Amniotic epithelial cell (primary cell): ENCODE measurements around the gene ASIC4.

ENCODE experiments used
- DNase-seq: peaks from one replicate; pipeline ENCODE4 v3.0.0-alpha.2; 2010; ENCODE audit warnings: low read depth

ASIC4 gene

DNA sequence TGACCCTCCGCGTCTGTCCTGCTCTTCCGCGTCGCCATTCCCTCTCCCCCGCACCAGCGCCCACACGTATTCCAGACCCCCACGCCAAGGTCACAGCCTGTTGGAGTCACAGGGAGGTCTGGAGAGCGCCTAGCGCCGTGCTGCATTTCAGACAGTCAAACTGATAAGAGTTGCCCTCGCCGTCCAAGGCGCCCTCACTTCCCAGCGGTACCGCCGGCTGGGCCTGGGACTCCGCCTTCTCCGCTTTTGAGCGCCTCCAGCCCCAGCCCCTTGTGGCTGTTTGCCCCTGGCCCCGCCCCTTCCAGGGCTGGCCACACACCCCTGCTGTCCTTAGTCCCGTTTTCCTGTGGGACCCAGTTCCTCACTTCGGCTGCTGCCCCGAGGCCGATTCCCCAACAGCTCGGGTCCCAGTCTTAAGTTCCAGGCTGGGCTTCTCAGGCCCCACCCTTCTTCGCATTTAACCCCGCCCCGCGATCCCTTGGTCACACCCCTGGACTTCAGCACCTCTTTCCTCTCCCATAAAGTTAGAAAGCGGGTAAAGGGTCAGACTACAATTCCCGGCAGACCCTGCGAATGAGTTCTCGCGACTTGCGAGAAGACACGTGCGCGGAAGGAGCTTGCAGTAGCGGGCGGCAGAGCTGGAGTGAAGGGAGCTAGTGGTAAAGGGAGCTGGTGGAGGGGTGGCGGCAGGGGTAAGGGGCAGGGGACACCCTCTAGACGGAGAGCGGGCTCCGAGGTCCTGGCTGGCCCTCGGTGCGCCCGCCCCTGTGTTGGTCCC is 15.8 kb upstream of the ASIC4 start, which contains the start of gene GMPPA:
Gene GMPPA (plus strand): TSS at position 612 of the 778 bp plus-strand sequence. CDS start 1,085 bp downstream, outside the sequence.
- DNase-seq = peak; percentile 99

DNA sequence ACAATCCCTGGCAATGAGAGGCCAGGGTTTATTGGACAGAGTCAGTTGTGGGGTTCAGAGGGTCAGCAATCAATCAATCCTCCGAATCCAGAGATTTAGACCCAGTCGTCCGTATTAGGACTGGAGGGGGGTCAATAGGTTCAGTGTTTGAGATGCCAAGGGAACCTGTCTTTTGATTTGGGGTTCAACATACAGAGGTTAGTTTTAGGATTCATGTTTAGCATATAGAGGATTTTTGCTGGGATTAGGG is 15.3 kb upstream of the ASIC4 start:
- no peak for DNase-seq

DNA sequence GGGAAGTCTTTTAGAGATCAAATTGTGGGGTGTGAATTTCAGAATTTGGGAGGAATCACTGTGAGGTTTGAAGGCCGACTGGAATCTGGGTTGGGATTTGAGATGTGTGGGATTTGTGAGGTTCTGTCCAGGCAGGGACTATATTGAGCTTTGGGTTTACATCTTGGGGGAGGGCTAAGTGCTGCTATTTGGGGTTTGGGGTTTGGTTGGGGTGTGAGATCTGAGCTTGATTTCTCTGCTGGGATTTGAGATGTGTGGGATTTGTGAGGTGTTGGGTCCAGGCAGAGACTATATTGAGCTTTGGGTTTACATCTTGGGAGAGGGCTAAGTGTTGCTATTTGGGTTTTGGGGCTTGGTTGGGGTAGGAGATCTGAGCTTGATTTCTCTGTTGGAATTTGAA is 14.7 kb upstream of the ASIC4 start:
- no peak for DNase-seq

DNA sequence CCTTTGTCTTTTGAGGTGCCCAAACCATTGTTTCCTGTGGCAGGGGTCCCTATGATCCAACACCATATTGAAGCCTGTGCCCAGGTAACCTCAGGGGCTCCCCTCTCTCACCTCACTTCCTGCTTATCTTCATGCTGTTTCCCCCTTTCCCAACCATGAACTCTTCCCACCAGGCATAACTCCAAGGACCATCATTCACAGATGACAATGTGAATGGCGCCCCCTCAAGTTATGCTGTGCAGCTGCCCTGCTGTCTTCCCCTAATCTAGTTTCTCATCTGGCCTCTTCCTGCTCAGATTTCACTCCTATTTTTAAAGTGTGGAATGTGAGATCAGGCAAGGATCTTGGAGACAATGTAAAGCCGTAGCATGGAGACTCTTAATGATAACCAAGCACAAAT is 14.1 kb upstream of the ASIC4 start:
- peak; percentile 57 for DNase-seq

DNA sequence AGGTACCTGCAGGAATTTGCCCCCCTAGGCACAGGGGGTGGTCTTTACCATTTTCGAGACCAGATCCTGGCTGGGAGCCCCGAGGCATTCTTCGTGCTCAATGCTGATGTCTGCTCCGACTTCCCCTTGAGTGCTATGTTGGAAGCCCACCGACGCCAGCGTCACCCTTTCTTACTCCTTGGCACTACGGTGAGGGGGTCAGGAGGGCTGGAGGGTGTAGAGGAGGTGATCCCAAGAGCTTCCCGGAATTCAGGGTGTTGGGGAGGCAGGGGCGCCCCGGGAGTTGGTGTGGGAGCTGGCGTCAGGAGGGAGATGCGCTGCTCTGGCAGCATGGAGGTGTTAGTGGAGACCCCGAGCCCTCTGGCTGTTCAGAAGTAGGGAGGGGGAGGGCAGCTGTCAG is 12.4 kb upstream of the ASIC4 start:
- DNase-seq = no peak

DNA sequence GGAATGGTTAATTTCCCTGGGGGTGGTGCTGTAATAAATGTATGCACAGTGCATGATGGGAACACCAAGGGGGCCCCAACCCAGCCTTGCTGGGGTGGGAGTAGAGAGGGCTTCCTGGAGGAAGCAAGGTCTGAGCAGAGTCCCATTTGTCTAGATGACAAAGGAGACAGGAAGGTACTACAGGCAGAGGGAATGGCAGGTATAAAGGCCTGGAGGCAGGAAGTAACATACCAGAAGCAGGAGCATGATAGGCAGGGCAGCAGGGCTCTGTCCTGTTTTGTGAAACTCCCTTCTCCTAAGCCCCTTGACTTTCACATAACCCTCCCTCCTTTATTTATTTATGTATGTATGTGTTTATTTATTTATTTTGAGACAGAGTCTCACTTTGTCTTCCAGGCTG is 11.7 kb upstream of the ASIC4 start:
- no peak for DNase-seq

DNA sequence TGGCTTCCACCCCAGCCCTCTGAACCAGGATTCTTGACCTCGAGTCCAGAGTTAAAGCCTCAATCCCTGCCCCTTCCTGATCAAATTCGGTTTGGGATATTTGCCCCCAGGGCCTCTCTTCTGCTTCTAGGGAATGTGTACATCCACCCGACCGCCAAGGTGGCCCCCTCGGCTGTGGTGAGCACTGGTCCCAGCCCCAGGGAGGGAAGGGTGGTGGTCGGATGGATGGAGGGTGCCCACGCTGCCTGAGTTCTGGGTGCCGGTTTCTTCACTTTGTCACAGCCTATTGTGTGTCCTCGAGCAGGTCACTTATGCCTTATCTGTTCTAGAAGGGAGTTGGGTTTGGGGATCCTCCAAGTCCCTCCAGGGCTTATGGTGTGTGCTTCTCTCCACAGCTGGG is 8.7 kb upstream of the ASIC4 start:
- no peak for DNase-seq

DNA sequence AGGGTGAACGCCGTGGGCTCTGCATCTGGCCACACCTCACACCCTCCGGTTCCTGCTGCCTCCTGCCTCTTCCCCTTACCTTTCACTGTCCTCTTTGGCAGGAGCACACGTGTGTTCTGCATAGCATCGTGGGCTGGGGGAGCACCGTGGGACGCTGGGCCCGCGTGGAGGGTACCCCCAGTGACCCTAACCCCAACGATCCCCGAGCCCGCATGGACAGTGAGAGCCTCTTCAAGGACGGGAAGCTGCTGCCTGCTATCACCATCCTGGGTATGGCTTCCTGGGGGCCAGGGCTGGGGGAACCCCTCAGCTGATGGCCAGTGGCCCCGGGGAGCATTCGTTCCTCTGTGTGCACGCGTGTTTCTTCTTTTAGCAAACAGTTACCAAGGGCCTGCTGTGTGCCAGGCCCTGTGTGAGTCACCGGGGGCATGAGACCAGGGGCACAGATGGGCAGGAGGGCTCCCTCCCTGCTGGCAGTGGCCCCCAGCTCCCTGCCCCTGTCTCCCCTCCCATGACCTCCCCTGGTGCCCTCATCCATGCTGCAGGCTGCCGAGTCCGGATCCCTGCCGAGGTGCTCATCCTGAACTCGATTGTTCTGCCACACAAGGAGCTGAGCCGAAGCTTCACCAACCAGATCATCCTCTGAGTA is 8.0 kb upstream of the ASIC4 start:
- DNase-seq = no peak

DNA sequence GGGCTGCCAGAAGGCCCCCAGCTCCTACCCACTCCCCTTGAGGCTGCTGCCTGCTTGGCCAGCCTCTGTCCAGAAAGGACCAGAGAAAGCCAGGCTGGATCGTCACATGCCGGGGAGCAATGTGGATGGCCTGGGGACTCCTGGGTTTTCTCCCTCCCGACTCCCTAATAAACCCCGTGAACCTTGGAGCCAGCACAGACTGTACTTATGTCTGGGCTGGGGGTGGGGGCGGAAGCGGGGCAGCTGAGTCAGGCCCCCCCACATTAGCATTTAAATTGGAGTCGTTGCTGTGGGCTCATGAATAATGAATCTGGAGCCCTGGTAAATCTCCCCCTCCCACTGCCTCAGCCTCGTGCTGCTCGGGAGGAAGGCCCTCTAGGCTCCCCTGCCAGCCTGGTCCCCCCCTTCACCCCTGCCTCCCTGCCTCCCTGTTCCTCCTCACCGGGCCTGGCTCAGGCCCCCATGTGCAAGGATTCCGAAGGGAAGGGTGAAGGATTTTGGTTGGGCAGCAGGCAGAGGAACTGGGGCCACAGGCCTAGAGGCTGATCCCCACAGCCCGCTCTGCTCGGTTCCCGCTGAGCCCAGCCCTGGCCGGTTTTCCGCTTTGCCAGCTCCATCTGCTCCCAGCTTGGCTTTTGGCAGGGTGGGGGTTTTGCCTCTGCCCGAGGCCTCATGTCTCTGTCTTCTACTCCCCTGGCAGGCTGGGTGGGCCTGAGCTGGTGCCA is 7.3 kb upstream of the ASIC4 start:
- no peak for DNase-seq

DNA sequence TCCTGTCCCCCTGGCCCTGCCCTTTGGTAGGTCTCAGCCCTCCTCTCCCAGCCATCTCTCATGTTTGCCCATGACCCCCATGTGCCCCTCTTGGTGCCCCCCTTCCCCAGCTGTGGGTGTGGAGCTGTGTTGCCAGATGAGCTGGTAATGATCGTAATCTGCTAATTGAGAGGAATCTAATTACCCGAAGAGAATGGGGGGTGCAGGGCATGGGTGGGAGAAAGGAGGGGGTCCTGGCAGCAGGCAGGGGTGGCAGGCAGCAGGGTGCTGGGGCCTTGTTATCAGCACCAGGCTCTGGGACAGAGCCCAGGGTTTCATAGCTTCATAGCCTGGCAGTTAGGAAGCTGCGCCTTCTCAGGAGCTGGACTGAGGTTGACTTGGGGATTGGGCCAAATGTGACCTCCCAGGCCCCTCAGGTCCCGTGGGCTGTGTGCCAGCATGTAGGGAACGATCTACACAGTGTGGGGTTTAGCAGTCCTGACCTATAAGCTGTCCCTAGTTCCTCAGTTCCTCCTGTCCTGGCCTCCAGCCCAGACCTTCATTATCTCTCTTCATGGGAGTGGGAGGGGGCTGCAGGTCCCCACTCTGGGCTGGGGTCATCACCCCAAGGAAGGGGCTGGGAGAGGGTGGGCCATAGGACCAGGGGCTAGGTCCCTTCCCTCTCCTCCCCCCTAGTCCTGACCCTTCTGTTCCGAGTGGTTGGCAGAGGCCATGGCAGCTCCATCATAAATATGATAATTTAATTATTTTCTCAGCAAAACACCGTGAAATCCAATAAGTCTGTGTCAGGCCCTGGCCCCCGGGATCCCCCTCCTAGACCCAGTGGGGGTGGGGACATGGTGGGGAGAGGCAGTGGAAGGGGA is 6.5 kb upstream of the ASIC4 start:
- no peak for DNase-seq

DNA sequence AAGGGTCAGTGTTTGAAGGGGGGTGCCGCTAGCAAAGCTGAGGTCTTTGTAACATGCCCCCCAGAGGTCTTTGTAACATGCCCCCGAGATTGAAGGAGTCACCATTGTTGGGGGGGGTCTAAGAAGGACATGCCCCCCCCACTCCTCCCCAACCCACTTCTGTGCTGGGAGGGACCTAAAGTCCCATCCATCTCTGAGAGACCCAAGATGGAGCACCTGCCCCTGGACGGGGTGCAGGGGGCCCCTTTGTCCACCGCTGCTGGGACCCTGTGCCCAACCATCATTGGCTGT is 5.9 kb upstream of the ASIC4 start:
- DNase-seq = no peak

DNA sequence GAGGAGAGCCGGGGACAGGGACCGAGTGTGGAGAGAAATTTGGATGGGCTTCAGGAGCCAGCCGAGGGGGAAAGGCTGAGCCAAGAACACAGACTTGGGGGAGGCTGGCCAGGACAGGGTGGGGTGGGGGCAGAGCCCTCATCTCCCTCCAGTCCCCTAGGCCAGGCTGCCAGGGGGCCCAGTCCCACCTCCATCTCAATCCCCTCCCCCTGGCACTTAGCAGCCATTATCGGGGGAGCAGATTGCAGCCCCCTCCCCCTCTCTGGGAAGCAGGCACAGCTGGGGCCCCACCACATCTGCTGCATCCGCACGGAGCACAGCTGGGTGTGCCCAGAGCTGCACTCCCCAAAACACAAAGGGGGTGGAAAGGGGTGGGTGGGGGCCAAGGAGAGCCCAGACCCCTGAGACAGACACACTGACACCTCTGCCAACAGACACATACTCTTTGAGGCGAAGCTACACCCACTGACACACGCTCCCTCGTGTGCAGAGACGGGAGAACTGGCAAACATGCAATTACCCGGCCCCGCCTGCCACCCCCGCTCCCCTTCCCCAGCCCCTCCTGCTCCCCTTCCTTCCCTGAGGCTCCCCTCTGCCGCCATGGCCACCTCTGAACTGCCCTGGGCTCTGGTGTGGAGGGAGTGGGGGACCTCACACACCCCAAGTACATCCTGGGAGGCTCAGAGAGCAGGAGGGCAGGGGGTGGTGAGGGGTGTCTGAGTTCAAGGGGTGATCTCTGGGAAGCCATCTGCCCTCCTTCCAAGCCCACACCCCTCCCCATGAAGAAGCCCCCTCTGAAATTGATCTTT is 5.1 kb upstream of the ASIC4 start:
- no peak for DNase-seq

DNA sequence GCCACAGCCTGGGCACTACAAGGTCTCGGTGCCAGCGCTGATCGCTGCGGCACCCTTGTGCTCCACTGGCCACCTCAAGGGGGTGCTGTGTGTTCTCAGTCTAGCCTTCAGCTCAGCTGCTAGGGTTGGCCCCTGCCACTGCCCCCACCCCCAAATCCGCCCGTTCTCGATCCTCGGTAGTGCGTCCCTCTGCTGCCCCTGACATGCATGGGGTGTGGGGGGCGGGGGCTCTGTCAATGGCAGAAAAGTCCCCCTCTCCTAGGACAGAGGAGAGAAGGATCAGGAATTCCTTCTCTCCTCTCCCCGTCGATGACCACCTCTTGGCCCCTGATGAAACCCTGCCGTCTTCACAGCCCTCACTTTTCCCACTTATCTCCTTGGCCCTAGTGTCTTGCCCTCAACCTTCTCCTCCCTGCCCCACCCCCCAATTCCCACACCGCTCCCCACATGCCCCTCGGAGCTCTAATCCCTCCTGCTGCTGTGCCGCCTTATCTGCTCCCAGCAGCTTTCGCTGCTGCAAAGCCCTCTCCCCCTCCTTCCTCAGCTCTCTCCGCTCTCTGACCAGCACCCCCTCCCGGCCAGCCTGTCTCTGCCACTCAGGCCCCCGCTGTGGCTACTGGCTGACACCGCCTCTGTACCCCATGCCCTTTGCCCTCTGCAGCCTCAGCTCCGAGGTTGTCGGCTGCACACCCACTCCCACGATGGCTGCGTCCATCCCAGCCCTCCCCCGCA is 4.3 kb upstream of the ASIC4 start:
- peak; percentile 66 for DNase-seq

DNA sequence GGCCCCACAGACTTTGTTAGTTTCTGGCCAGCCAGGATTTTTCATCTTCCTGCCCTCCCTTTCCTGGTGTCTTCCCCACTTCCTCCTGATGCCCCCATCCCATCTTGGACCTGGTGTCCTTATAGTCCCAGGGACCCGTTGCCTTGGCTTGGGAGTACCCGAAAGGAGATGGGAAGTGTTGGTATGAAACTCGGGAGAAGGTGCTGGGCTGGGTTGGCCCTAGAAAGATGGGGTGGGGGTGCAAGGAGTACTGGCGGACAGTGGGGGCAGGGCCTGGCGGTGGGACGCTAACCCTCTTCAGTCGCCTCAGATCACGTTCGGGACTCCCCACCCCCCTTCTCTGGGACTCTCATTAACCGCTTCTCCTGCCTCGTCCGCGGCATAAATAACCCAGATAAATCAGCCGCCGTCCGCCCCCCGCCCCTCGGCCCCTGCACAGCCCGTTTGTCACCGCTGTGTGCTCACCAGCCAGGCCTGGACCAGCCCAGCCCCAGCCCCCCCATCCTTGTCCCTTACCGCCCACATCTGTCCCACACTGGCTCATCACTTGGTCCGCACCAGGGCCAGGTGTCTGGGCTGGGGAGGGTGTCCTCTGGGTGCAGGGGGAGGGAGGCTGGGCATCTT is 3.7 kb upstream of the ASIC4 start:
- no peak for DNase-seq

DNA sequence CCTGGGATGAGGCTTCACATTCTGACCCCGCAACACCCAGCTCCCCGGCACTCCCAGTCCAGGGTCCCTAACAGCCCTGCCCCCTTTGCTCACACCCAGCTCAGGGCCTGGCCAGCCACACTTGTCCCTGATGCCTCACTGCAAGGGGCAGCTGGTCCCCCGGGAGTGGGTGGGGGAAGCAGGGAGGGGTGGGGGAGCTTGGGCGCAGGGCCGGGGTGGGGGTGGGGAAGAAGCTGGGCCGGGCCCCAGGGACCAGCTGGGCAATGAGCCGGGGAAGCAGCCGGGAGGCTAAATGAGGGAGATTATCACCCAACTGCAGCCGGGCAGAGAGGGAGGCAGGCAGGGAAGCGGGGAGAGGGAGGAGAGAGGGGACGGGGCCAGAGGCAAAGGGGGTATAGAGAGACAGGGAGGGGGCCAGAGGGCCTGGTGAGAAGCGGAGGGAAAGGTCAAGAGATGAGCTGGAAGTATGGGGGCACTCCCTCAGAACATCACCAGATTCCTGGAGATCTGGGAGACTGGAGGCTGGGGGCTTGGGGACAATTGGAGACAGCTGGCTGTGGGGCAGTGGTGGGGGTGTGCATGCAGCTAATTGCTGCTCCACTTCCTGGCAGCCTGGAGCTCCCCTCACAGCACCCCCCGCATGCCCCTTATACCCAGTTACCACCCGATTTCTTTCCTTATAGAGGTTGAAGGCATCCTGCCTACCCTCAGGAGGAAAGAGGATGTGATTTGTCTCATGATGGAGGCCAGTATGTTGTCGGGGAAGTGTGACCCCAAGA is 2.5 kb upstream of the ASIC4 start:
- no peak for DNase-seq

DNA sequence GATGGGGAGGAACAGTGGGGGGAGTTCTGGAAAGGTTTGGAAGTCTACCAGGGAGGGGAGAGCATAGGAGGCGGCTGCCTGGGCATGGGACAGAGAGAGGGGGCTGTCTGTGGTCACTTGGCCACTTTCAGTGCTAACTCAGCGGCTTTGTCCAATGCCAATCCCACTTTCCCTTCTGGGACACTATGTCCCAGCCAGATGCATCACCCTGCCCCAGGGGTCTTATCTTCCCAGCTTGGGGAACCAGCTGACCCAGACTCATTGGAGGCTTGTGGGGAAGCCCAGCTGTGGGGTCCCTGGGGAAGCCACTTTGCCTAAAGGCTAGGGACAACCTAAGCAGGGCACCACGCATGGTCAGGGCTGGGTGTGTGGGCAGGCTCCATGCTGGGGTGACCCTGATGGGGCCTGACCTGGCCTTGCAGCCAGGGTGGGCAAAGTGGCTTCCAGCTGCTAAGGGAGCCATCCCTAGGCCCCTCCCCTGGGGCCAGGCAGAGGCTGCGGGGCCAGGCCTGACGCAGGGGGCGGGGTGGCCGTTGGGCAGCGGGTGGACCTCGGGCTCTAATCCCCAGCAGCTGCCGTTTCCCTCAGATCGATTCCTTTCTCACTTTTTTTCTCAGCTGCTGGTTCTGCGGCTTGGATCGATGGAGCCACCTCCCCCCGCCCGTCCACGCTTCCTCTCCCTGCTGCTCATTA is 1.6 kb upstream of the ASIC4 start:
- no peak for DNase-seq

DNA sequence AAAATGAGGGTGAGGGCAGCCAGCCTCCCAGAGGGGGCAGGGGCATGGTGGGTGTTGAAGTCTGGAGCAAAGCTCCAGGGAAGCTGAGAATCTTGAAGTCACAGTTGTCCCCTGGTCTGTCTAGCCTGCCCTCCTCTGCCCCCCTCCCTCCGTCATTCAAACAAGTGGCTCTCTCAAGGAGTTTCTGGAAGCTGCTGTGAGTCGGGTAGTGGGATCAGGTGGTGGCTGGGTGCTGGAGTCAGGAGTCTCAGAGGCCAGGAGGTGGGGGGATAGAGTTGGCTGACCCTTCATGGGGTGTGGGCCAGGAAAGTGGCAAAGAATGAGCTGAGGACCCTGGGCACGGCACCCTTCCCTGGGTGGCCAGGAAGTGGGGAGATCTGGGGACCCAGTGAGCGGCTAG is 495 bp upstream of the ASIC4 start:
- DNase-seq = no peak

DNA sequence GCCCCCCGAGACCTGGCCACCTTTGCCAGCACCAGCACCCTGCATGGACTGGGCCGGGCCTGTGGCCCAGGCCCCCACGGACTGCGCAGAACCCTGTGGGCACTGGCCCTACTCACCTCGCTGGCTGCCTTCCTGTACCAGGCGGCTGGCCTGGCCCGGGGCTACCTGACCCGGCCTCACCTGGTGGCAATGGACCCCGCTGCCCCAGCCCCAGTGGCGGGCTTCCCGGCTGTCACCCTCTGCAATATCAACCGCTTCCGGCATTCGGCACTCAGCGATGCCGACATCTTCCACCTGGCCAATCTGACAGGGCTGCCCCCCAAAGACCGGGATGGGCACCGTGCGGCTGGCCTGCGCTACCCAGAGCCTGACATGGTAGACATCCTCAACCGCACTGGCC is 554 bp downstream of the ASIC4 start:
- DNase-seq = no peak
